NK-92 (cell line): ENCODE data around the gene MYOM1.

Experiments
- DNase-seq: peaks from one replicate; lab custom pipeline; 2025; ENCODE audit not compliant: unreplicated experiment; lab: John Stamatoyannopoulos, UW

MYOM1 gene

DNA sequence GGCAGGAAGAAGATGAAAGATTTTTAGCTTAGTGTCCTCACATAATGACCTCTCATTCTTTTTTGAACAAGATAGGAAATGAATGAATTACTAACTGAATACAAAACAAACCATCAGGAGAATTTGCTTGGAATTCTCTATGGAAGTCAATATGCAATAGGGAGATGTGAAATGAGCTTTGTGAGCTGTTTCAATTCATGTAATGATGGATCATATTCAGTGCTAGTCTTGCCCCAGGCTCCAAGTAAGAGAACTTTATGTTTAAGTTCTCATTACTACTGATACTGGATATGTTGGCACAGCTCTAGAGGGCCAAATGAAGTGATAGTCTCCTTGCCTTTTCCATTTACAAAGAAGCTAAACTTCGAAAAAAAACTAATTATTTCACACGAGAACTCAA lies 29.2 kb downstream of the MYOM1 start:
- no peak for DNase-seq

DNA sequence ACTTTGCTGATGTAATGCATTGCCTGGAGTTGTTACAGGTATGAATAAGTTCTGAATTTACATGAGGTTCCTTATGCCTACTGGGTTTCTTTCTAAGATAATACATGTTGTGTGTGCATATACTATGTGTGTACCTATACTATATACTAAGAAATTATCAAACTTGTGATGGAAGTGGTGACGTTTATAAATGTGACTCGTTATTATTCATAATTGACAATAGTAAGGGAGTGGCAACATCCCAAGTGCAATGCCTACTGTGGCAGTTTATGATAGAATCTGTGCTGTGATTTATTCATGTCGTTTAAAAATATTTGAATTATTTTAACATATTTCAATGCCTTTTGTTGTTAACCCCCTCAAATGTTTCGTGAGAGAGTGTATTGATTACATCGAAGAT lies 29.9 kb downstream of the MYOM1 start:
- no peak for DNase-seq

DNA sequence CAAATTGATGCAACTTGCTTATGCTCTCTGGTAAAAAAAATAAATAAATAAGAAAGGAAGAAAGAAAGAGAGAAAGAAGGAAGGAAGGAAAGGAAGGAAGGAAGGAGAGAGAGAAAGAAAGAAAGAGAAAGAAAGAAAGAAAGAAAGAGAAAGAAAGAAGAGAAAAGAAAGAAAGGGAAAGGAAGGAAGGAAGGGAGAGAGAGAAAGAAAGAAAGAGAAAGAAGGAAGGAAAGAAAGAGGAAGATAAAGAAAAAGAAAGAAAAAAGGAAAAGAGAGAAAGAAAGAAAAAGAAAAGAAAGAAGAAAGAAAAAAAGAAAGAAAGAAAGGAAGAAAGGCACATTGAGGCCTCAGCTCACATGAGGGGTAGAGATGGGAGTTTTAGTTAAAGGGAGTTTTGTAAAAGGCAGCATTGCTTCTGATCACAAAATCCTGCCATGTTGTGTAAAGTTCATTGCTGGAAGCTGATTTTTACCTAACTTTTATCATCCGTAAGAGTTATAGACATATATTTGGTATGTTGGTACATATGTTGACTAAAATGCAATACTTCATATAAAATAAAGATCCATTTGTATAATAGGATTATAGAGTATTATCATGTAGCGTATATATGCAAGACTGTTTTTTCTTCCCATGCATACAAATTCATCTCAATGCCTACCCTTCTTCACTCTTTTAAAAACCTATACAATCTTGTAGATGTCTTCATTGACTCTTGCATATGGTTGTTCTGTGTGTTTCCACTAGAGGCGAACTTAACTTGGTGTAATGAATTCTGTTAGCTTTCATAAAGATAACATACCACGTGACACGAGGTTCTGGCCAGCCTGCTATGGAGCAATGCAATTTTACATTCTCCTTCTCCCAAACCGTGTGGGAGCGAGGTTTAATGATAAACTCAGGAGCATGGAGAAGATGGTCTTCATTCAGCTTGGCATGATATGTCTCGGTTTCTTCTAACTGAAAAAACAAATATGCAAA lies 32.8 kb downstream of the MYOM1 start:
- no peak for DNase-seq

DNA sequence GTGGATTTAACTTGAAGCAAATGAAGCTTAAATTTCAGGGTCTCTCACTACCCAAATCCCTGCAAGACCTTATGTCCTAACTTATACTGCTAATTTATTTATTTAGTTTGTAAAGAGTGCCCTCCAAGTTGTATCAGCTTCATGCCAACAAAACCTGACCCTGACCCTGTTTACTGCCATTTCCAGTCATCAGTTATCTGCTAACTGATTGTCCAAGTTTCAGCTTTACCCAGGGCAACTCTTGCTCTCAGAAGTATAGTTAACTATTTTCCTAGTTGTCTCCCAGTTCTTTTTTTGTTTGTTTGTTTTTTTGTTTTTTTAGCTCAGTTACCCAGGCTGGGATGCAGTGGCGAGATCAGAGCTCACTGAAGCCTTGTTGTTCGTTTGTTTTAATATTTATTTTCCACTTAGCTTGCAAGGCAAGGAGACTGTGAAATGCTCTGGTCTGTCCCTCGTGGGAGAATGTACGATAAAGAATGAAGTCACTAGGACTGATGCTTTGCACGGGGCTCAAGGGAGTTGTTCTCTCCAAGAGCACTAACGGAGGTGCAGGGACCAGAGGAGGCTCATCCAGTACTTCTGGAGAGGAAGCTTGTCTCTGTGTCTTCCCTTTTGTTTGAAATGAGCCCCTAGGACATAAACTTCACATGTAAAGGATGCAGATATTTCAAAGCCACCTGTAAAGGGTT lies 35.3 kb downstream of the MYOM1 start:
- DNase-seq = no peak

DNA sequence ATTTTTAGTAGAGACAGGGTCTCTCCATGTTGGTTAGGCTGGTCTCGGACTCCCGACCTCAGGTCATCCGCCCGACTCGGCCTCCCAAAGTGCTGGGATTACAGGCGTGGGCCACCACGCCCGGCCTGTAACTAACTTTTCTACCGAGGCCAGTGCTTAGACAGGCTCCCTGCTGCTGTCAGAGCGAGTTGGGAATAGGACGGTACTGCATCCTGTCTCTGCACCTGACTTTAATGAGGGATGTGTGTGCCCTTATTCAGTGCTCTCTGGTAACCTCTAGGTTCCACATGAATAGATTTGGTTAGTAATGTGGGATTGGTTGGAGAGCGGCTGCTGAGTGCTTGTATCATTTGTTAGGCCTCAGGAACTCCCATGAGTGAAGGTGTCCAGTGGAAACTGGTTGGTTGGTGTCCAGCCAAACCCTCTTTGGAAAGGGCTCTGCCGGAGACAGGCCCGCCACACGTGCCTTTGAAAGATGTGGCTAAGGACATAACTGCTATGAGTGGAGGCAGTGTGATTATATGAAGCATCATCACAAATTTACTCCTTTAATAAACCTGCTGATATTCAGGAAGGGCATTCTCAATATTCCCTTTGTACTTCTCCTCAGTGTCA lies 36.6 kb downstream of the MYOM1 start:
- no peak for DNase-seq

DNA sequence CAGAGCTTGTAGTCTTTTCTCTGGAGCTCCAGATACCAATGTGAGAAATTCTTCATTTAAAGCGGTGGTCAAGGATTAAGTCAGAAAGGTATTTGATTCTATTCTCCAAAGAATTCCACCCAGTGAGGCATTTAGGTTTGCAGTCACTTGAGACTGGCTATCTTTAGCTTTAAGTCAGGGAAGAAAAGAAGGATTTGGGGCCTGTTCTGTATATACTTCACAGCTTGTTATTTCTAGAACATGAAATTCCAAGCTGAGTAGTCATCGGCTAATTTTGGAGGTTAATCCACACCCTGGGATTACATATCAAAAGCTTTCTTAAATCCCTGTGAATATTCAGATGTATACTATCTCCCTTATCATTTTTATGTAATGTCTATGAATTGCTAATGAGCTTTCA lies 39.4 kb downstream of the MYOM1 start:
- DNase-seq = no peak

DNA sequence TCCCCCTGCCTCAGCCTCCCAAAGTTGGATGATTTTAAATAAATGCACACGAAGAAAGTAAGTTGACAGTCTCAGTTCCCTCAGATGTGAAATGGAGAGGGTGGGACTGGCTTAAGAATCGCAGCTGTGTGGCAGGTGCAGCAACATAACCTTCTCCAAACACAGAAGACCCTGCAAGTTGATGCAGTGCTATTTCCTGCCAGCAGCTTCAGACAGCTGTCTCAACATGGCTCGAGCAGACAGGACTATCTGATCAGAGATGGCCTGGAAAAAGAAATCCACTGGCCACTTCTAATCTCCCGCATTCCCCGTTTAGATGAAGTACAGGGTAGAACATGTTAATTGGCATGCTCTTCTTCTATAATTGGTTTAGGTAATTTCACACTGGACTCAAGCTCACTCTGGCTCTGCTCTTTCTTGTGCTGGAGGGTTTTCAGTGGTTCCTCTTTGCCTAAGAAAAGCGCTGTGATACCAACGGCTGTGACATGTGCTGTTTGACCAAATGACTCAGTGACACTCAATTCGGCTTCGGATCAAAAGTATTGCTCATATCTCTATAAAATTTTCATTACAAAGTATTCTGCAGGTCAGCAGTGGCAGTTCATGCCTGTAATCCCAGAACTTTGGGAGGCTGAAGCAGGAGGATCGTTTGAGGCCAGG lies 40.2 kb downstream of the MYOM1 start:
- DNase-seq = no peak

DNA sequence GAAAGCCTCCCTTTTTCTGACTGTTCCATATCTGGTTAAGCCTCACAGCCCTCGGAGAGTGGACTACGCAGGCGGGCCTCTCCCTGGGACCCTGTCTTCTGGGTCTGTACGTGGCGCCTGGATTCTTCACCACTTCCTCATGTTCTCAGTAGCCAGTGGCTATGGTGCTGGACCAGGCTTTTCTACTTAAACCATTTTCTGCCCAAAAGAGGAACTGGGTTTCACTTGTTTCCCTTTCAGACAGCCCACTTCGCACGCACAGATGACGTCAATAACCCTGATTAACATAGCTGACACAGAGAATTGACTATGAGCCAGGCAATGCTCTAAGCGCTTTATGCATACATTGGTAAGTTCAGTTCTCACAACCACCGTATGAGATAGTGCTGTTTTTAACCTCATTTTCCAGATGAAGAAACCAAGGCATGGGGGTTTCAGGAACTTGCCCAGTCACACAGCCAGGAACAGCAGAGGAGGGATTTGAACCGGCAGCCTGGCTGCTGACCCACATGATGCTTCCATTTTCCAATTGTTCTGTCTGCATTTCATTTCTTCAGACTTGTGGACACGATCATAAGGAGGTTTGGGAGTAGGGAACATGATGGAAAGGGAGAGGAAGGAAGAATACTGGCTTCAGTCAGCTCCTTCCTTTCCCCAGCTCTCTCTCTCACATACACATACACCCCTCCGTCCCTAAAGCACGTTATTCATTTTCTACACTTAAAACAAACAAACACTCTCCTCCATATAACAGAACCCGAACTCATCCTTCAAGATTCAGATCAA lies 41.7 kb downstream of the MYOM1 start:
- no peak for DNase-seq

DNA sequence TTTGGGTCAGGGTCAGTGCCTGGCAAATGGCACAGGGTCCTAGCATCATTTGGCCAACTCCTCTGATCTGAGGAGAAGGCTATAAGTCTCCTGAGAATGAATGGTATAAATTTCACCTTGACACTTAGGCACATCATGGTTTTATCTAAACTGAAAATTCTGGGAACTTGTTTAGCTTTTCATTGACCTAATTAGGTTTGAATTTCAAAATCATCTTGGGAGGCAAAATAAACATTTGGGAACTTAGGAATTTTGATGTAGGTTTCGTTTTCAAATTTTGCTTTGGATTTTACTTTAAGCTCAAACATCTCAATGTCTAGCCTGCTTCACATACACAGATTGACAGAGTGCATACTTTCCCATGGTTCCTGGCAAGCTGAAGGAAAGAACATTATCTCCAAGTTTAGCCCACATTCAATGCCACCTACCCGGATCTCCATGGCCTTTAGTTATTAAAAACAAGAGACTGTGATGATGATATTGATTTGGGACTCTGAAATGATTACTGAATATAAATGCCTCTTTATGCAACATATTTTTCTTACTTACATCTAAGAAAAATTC lies 44.5 kb downstream of the MYOM1 start:
- DNase-seq = no peak

DNA sequence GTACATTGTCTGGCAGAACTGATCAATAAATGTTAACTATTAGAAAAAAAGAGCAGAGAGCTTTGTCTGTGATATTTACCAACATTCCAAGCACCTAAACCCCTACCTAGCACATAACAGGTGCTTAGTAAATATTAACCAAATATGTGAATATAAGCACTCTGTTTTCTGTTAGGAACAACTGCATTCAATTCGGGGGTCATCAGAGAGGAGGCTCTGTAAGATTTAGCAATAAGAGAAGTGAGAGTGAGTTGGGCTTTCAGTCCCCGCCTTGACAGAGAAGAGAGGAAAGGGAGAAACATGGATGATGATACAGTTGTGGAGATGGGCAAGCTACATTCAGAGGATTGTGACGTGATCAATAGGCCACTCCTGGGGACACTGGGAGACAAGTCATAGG lies 47.7 kb downstream of the MYOM1 start:
- DNase-seq = no peak

DNA sequence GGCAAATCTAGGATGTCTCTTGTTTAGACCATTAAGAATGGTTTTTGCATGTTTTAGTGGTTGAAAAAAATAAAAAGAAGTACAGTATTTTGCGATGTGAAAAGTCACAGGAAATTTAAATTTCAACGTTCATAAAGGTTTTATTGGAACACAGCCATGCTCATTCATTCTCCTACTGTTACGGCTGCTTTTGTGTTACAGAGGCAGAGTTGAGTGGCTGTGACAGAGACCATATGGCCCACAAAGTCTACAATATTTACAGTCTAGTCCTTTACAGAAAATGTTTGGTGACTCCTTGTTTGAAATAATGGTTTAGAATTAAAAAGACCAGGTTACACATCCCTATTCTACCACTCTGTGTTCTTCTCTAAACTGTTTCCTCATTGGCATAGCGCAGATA lies 48.1 kb downstream of the MYOM1 start:
- no peak for DNase-seq

DNA sequence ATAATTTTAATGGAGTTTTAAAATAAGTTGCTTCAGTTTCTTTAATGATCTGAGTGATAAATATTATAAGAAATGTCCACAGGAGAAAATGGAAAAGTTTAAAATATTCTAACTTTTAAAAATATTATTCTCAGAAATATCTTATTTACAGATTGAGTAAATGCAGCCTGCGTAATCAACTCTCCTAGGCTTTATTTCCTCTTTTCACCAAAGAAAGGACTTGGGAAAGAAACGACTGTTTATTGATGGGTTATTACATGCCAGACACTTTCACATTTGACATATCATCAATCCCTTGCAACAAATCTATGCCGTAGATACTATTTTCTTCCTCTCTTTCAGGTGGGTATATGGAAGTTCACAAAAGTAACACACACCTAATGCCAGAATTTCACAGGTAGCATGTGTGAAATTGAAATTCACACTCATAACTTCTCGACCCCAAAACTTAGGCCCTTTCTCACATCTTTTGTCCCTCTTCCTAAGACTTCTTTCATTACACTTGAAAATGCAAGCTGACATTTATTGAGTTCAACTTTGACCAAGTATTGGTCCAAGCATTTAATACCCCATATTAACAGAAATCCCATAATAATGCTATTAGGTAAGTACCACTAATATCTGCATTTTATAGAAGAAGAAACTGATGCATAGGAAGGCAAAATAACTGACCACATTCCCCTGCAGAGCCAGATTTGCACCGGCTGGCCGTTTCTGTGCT lies 49.2 kb downstream of the MYOM1 start:
- DNase-seq = no peak

DNA sequence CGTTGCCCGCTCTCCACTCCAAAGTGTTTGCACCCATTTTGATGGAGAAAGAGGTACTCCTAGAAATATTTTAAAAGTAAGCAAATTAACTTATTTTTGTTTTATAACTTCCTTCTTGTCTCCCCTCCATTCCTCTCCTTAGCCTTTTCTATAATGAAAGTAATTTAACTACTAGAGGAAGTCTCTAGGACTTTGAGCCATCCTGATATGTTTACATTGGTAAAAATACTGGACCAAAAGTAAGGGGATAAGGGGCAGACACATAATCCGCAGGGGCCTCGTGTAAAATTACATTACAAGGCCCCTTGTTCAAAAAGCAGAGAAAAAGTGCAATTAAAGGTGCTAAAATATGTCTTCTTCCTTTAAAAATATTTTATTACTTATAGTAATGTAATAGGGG lies 55.4 kb downstream of the MYOM1 start:
- no peak for DNase-seq

DNA sequence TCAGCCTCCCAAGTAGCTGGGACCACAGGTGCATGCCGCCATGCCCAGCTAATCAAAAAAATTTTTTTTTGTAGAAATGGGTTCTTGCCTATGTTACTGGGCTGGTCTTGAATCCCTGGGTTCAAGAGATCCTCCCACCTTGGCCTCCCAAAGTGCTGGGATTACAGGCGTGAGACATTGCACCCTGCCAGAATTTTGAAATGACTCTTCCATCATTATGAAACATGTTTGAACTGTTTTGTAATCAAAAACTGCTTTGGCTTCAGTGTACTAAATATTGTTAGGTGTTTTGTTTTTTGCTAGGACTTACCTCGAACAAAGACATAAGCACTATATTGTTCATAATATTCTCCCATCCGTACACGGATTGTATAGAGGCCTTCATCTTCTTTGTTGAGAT lies 55.8 kb downstream of the MYOM1 start:
- DNase-seq = no peak

DNA sequence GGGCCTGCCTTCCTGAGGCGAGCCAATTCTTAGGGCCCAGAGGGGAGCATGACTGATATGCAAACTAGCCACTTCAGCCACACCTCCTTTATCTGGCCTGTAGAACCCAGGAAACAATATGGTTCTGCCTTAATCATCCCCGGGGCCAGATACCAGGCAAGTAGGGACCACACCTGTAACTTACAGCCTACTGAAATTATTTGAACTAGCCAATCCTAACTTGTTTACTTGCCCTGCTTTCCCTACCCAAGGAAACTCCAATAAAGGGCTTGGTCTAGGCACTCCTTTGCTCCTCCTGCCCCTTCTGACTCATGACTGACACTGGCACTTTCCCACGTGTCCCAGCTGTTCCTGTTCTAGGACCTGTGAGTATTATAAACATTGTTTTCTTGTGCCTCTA lies 57.6 kb downstream of the MYOM1 start:
- DNase-seq = no peak

DNA sequence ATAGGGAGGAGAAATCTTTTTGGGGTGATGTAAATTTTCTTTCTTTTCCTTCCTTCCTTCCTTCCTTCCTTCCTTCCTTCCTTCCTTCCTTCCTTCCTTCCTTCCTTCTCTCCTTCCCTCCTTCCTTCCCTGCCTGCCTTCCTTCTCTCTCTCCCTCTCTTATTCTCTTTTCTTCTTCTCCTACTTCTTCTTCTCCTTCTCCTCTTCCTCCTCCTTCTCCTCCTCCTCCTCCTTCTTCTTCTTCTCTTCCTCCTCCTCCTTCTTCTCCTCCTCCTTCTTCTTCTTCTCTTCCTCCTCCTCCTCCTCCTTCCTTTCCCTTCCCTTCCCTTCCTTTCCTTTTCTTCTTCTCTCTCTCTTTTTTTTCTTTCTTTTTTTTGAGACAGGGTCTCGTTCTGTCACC lies 59.9 kb downstream of the MYOM1 start:
- DNase-seq = no peak

DNA sequence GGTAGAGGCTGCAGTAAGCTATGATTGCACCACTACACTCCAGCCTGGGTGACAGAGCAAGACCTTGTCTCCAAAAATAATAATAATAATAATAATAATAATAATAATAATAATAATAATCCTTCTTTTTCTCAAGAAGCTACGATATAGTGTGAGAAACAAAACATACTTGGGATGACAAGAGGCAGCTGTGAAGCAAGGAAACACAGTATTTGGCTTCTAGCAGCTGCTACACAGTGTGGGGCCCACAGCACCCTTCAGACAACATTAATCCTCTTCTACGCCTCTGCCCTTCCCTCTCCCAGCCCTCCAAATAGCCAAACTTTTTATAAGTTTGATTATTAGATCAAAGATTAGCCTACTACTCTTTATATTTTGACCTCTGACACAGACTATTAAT lies 62.2 kb downstream of the MYOM1 start:
- no peak for DNase-seq

DNA sequence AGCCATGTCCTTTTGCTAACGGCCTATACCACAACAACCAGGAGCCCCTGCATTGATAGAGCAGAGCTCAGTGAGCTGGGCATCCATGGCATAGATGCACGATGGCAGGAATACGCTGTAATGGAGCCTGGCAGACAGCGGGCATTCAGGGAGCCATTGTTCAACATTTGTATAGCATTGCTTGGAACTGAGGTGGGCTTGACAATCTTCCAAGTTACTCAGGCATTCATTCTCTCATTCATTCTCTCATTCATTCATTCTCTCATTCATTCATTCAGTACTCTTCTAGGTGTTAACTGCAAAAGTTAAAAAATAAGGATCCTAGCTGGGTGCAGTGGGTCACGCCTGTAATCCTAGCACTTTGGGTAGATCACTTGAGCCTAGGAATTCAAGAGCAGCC lies 62.7 kb downstream of the MYOM1 start:
- DNase-seq = no peak

DNA sequence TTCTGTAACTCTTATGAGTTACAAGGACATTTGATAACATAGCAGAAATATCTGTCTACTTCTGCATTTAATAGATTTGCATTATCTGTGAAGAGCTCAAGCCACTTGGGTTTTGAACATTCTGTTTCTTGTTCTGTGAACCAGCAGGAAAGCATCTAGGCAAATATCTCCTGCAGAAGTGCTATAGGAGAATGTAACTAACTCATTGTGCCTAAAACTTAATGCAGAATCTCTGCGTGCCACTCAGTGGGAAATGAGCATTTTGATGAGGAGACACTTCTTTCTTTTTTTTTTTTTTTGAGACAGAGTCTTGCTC lies 63.5 kb downstream of the MYOM1 start:
- DNase-seq = no peak

DNA sequence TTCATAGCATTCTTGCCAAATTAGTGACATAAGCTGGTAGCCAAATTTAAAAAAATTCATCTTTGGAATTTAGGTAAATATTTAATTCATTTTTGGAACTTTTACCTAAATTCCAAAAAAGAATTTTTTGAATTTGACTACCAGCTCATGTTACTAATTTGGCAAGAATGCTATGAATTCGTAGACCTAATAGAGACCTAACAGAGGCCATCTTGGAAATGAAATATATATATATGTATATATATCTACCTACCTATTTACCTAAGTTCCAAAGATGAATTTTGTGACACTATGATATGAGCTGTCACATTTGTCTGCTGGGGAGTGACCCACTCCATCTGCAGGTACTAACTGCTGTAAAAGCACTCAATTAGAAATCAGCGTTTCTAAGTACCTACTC lies 65.6 kb downstream of the MYOM1 start:
- DNase-seq = no peak
